Measurements from ENCODE around the gene HRH1. TPM values are rescaled to one million over a fixed set of nuclear protein-coding genes. Genes with fewer than 3 reads are reported as not detected.

HRH1 gene
- total and polyA plus RNA-seq, 2 of the 13 experiments (the other 11 are each of a cell fraction or from before 2014, with no cell fraction given): not detected

DNA sequence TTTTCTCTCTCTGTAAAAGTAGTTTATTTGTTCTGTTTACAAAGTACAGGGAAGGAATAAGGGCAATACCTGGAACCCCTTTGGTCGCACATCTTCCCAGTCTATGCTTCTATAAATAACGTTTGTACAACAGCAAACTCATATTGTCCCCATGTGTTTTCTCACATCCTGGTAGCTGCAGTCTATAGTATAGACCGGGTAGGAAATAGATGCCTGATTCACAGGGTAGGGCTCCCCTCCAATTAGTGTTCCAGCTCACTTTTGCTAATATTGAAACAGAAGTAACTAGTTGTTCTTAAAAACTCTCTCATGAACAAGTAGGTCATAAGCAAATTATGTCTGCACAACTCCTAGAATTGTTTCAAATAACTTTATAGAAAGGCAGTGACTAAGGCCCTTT, 135.6 kb downstream of the HRH1 start:
- BruUV-seq (replicated peaks): no TSS peak
- DNase-seq (ENCODE audit: low spot score) (no peak), FAIRE-seq (no peak), ATAC-seq (no peak)
- H3K4me3 ChIP-seq (replicated peaks in 1 of 3; ENCODE audit: insufficient read depth in 1 of 3, low read depth in 2 of 3, low read length in 3 of 3): no peak overlapping the region
- no peak overlapping the region for H3K4me2 ChIP-seq (ENCODE audit: low read depth, low read length)
- H3K9ac ChIP-seq (ENCODE audit: insufficient read depth, low read depth, low read length): no peak overlapping the region
- no peak overlapping the region for H3K27ac ChIP-seq (ENCODE audit: extremely low read length, insufficient read depth, low read length)
- peaks cover 8% of the 10 kb centered on the region; the same call in 1 of the 2 replicates for H3K4me1 ChIP-seq (ENCODE audit: insufficient read depth, low read length)
- intact Hi-C loops (cut with micrococcal nuclease; ENCODE audit: unreplicated experiment): no loop called here
- H4K20me1 ChIP-seq (ENCODE audit: insufficient read depth, low read length): no peaks in the 10 kb centered on the region
- no peak overlapping the region for H2AFZ ChIP-seq (ENCODE audit: low read length)
- no peaks in the 10 kb centered on the region for H3K27me3 ChIP-seq (ENCODE audit: control insufficient read depth in 1 of 2, insufficient read depth in 2 of 2, low read length in 2 of 2)
- TF ChIP-seq JDP2 (CRISPR knock-in tag; IDR thresholded peaks at IDR 0.05; ENCODE audit: borderline replicate concordance) (no peak), THYN1 (CRISPR knock-in tag; IDR thresholded peaks at IDR 0.05; ENCODE audit: borderline replicate concordance, low read depth) (no peak), ZNF350 (CRISPR knock-in tag; IDR thresholded peaks at IDR 0.05; ENCODE audit: borderline replicate concordance, low read depth) (no peak), ZNF605 (CRISPR knock-in tag; IDR thresholded peaks at IDR 0.05) (no peak), ZNF12 (CRISPR knock-in tag; IDR thresholded peaks at IDR 0.05) (no peak), TOE1 (CRISPR knock-in tag; IDR thresholded peaks at IDR 0.05) (no peak), MZF1 (CRISPR knock-in tag; IDR thresholded peaks at IDR 0.05; ENCODE audit: borderline replicate concordance) (no peak), NBN (conservative IDR thresholded peaks at IDR 0.05) (no peak), DMAP1 (CRISPR knock-in tag; IDR thresholded peaks at IDR 0.05) (no peak), HNF4G (IDR thresholded peaks at IDR 0.05; ENCODE audit: borderline replicate concordance, low read depth, low read length) (no peak), HNF4G (CRISPR knock-in tag; IDR thresholded peaks at IDR 0.05; ENCODE audit: borderline replicate concordance, low read depth) (no peak), ZBTB42 (CRISPR knock-in tag; IDR thresholded peaks at IDR 0.05) (no peak), ZNF143 (CRISPR knock-in tag; IDR thresholded peaks at IDR 0.05) (no peak), SUZ12 (IDR thresholded peaks at IDR 0.05; ENCODE audit: low read depth, low read length) (no peak)
- TF ChIP-seq, protein P1, sequence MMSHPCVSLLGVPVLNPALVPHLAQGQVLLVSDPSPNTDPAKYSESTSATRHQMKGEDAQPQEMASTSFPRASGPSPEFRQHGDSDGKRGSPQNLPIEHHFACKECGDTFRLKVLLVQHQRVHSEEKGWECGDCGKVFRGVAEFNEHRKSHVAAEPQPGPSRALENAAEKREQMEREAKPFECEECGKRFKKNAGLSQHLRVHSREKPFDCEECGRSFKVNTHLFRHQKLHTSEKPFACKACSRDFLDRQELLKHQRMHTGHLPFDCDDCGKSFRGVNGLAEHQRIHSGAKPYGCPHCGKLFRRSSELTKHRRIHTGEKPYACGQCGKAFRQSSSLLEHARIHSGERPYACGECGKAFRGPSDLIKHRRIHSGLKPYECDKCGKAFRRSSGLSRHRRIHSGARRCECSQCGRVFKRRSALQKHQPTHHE (CRISPR knock-in tag; IDR thresholded peaks at IDR 0.05; ENCODE audit: borderline replicate concordance): no peak
- TF ChIP-seq, protein P2, sequence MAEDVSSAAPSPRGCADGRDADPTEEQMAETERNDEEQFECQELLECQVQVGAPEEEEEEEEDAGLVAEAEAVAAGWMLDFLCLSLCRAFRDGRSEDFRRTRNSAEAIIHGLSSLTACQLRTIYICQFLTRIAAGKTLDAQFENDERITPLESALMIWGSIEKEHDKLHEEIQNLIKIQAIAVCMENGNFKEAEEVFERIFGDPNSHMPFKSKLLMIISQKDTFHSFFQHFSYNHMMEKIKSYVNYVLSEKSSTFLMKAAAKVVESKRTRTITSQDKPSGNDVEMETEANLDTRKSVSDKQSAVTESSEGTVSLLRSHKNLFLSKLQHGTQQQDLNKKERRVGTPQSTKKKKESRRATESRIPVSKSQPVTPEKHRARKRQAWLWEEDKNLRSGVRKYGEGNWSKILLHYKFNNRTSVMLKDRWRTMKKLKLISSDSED (CRISPR knock-in tag; IDR thresholded peaks at IDR 0.05): no peak
- peaks cover 0 to 2% of the 10 kb centered on the region in 2 experiments; a peak in 2 of 5 replicates for H3K36me3 ChIP-seq (replicated peaks in 1 of 2; ENCODE audit: control insufficient read depth in 1 of 2, insufficient read depth in 2 of 2, low read length in 2 of 2)
- 96% methylated on average over 3 of the region's 3 CpGs for WGBS (ENCODE audit: low lambda C conversion rate)
- in situ Hi-C loops (cut with HindIII; ENCODE audit: extremely low pct_ligation_motif_present, low pct_unique_long_range_greater_than_20kb): no loop called here
- H3K79me2 ChIP-seq (ENCODE audit: insufficient read depth, low read length): no peaks in the 10 kb centered on the region
- H3K9me3 ChIP-seq (ENCODE audit: low read length): no peaks in the 10 kb centered on the region
- ChIA-PET POLR2A (interaction anchor here (2.6 kb wide), 1 partner anchor 18 kb away, joined by 9 read pairs; the partner anchor contains the start of gene ATG7), CTCF (ENCODE audit: low intra/inter-chr PET ratio, low total read pairs) (no interaction called here)
